Measurements from ENCODE around the gene TADA2A.

DNA sequence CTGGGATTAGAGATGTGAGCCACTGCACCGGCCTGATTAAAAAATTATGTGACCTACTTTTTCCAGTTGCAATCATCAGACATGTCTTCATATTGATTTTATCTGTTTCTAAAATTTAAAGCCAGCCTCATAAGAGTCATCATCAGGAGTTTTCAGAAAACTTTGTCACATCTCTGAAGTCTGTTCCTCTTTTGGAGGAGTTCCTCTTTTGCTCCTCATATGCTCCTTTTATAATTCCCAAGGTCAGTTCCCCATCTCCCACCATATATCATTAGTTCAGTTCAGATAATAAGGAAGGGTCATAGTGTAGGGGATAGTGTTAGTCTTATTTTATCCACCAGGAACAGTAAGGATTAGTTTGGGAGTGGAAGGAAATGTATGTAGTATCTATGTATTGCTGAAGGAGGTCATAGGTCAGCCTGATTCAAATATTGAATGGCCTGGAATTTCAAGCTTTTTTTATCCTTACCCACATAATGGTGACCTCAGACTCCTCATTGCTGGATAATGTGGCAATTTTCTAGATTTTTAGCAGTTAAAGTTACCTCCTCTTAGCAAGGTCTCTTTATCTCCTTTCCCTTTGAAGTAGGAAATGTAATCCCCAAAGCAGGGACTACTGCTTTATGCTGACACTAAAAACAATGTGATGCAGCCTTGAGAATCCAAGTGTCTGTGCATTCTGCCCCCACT, 69.2 kb downstream of the TADA2A start:
- no peak for TF ChIP-seq YY1 (IDR thresholded peaks at IDR 0.05; ENCODE audit: insufficient read depth, insufficient read length)
- TF ChIP-seq SUZ12 (IDR thresholded peaks at IDR 0.05; ENCODE audit: extremely low read depth, insufficient read depth, insufficient read length): no peak
- TF ChIP-seq ZNF274 (IDR thresholded peaks at IDR 0.05; ENCODE audit: low read depth, low read length): no peak

Measured in NT2/D1 (cell line).